Measurements from ENCODE around the gene CLCNKB.
"Not testable (repeated sequence)": the region's sequence is repeated elsewhere in the genome, so short reads cannot be mapped to it uniquely, and the experiment has no call there.

CLCNKB gene

DNA sequence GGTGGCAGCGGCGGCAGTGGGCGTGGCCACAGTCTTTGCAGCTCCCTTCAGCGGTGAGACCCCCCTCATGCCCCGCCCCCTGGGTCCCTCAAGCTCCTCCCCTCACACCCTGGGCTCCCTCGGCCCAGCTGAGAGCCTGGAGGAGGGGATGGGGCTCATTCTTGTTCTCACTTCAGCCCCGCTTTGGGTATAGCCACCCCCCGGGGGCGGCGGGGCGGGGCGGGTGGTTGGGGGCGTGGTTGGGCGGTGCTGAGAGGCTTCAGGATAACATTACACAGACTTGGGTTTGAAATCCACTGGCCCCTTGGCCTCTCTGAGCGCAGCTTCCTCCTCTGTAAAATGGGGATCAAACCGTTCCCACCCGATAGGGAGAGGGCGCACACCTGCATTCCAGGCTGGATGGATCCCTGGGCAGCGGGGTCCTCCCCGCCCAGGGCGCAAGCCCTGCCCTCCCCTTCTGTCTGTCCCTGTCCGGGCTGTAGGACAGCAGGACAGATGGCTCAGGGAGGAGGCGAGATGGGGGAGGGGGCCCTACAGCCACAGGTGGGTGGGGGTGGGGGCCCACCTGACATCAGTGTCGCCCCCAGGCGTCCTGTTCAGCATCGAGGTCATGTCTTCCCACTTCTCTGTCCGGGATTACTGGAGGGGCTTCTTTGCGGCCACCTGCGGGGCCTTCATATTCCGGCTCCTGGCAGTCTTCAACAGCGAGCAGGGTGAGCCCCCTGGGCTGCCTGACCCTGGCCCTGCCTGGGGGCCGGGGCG, 16.7 kb upstream of the CLCNKB start:
- Mint-ChIP-seq H3K9me3 (no peaks in the 10 kb centered on the region), H3K4me3 (no peak overlapping the region), H3K4me1 (peaks cover 4% of the 10 kb centered on the region), H3K27ac (no peak overlapping the region), H3K27me3 (ENCODE audit: low read depth) (peaks cover 41% of the 10 kb centered on the region), H3K36me3 (ENCODE audit: low read depth) (no peaks in the 10 kb centered on the region)
- TF ChIP-seq, protein P1, sequence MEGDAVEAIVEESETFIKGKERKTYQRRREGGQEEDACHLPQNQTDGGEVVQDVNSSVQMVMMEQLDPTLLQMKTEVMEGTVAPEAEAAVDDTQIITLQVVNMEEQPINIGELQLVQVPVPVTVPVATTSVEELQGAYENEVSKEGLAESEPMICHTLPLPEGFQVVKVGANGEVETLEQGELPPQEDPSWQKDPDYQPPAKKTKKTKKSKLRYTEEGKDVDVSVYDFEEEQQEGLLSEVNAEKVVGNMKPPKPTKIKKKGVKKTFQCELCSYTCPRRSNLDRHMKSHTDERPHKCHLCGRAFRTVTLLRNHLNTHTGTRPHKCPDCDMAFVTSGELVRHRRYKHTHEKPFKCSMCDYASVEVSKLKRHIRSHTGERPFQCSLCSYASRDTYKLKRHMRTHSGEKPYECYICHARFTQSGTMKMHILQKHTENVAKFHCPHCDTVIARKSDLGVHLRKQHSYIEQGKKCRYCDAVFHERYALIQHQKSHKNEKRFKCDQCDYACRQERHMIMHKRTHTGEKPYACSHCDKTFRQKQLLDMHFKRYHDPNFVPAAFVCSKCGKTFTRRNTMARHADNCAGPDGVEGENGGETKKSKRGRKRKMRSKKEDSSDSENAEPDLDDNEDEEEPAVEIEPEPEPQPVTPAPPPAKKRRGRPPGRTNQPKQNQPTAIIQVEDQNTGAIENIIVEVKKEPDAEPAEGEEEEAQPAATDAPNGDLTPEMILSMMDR (IDR thresholded peaks at IDR 0.05; ENCODE audit: unreplicated experiment in 3 of 3) = no peak

DNA sequence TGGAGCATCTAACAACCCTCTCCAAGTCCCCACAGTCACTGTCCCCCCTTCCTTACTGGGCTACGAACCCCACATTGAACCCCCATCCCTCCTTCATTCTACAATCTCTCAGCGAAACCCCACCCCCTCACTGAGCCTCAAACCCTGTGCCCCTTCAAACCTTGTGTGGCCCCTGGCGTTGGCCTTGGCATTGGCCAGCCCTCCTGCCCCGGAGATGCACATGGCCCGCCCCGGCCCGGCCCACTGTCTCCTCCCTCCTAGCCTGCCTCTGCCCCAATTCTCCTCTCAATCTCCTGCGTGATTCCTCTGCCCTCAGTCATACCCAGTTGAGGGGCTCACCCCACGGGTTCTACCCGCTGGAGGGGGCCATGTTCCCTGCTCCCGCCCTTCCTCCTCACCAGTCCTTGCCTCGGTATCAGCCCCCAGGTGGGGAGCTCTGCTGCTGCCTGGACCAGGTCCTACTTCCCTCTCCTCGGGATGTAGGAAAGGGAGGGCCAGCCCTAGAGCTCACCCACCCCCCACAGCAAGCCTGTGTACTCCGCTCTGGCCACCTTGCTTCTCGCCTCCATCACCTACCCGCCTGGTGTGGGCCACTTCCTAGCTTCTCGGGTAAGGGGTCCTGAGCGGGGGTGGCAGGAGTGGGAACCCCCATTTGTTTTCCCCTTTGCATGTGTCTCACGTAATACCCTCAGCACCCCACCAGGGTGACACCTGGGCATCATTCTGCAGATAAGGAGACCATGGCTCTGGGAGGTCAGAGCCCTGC, 15.2 kb upstream of the CLCNKB start:
- Mint-ChIP-seq H3K36me3 (ENCODE audit: low read depth) (no peaks in the 10 kb centered on the region), H3K27ac (no peak overlapping the region), H3K4me1 (peaks cover 4% of the 10 kb centered on the region), H3K4me3 (peak overlapping the region in 1 of 3 experiments; percentile 46), H3K9me3 (no peaks in the 10 kb centered on the region), H3K27me3 (ENCODE audit: low read depth) (peaks cover 43% of the 10 kb centered on the region)
- TF ChIP-seq, protein P1 (IDR thresholded peaks at IDR 0.05; ENCODE audit: unreplicated experiment in 3 of 3) = no peak

DNA sequence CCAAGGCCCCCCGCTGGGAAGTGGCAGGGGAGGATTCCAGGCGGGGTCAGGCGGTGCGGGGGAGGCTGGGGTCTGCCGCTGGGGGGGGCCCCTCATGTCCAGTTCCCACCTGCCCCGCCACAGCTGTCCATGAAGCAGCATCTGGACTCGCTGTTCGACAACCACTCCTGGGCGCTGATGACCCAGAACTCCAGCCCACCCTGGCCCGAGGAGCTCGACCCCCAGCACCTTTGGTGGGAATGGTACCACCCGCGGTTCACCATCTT, 14.6 kb upstream of the CLCNKB start:
- not testable (repeated sequence) for H3K4me1 Mint-ChIP-seq; H3K4me3 Mint-ChIP-seq; H3K36me3 Mint-ChIP-seq (ENCODE audit: low read depth); H3K9me3 Mint-ChIP-seq; H3K27ac Mint-ChIP-seq
- H3K27me3 Mint-ChIP-seq (ENCODE audit: low read depth) = peaks cover 40% of the 10 kb centered on the region

GRCh38 chr1:16029288-16029687, 14.3 kb upstream of the CLCNKB start:
- Mint-ChIP-seq H3K9me3 (no peaks in the 10 kb centered on the region), H3K36me3 (ENCODE audit: low read depth) (no peaks in the 10 kb centered on the region), H3K27ac (no peak overlapping the region), H3K27me3 (ENCODE audit: low read depth) (peaks cover 37% of the 10 kb centered on the region), H3K4me1 (peaks cover 4% of the 10 kb centered on the region), H3K4me3 (peak overlapping the region in 1 of 3 experiments; percentile 34)
- TF ChIP-seq, protein P1 (IDR thresholded peaks at IDR 0.05; ENCODE audit: unreplicated experiment in 3 of 3) = no peak

- H3K4me1 Mint-ChIP-seq = peaks cover 4% of the 10 kb centered on the region
- peaks cover 26% of the 10 kb centered on the region for H3K27me3 Mint-ChIP-seq (ENCODE audit: low read depth)
- no peaks in the 10 kb centered on the region for H3K9me3 Mint-ChIP-seq
- TF ChIP-seq, protein P1 (IDR thresholded peaks at IDR 0.05; ENCODE audit: unreplicated experiment in 3 of 3) = no peak
- no peak overlapping the region for H3K4me3 Mint-ChIP-seq
- H3K36me3 Mint-ChIP-seq (ENCODE audit: low read depth) = no peaks in the 10 kb centered on the region
- no peak overlapping the region for H3K27ac Mint-ChIP-seq
Measured at GRCh38 chr1:16031551-16031950, 12.0 kb upstream of the CLCNKB start.

DNA sequence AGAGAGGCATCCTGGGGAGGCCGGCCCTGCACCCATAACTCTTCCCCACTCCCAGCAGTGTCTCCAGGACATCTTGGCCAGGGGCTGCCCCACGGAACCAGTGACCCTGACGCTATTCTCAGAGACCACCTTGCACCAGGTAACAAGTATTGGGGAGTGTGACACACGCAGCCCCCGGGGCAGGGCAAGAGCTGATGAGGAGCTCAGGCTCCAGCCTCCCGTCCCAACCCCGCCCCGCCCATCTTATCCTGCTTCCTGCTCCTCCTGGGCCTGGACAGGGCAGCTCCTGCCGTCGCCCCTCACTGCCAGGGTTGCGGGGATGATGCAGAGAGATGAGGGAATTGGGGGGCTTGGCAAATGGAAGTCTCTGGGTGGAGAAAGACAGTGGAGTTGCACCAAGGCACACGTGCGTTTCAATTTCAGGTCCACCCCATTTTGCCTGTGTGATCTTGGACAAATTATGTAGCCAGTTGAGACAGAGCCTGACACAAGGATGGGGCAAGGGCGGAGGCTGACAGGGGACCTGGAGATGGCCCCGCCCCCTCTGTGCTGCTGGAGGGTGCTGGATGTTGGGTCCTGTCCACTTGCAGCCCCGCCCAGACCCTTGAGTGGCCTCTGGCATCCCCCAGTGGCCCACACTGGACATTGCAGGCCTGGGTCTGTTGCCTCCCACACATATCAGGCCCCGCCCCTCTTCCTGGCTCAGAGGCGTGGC, 11.0 kb upstream of the CLCNKB start:
- Mint-ChIP-seq H3K27ac (peak overlapping the region in 1 of 3 experiments; percentile 41), H3K27me3 (ENCODE audit: low read depth) (peaks cover 35% of the 10 kb centered on the region), H3K4me1 (peaks cover 4% of the 10 kb centered on the region), H3K36me3 (ENCODE audit: low read depth) (no peaks in the 10 kb centered on the region), H3K9me3 (no peaks in the 10 kb centered on the region), H3K4me3 (no peak overlapping the region)
- TF ChIP-seq, protein P1 (IDR thresholded peaks at IDR 0.05; ENCODE audit: unreplicated experiment in 3 of 3) = peak; percentile 95 to 98 (median 96)

DNA sequence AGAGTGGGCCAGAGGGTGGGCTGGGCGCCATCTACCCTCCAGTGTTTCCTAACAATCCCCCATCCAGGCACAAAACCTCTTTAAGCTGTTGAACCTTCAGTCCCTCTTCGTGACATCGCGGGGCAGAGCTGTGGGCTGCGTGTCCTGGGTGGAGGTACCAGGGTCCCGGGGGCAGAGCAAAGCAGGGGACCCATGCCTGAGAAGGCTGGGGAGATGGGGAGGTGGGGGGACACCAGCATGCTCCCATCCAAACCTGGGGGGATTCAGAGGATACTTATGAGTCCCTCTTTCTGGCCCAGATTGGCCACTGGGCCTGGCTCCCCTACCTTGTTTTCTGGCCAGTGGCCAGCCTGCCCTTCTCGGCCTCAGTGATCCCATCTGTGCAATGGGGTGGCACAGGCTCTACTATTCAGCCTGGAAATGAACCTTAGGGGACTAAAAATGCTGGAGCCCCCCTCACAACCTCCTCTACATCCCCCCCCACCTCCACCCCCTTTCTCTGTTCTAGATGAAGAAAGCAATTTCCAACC, 10.4 kb upstream of the CLCNKB start:
- not testable (repeated sequence) for H3K4me1 Mint-ChIP-seq; H3K4me3 Mint-ChIP-seq; H3K36me3 Mint-ChIP-seq (ENCODE audit: low read depth); H3K9me3 Mint-ChIP-seq
- peaks cover 36% of the 10 kb centered on the region for H3K27me3 Mint-ChIP-seq (ENCODE audit: low read depth)
- H3K27ac Mint-ChIP-seq = peak overlapping the region in 1 of 3 experiments; percentile 41

DNA sequence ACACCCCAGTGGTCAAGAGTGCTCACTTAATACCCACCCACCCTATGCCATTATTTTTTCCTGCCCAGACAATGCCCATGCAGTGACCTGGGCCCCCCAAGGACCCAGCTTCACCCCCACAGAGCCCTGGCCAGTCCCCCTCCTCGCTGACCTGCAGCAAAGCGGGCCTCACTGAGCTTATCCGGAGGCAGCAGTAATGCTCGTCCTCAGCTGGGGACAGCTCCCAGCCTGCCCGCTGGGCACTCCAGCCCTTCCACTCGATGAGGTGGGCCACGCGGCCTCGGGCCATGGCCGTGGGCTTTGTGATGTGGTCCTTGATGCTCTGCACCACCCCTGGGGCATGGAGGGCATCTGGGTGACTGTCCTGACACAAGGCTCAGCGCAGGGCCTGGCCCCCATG, 7.1 kb upstream of the CLCNKB start:
- H3K9me3 Mint-ChIP-seq; H3K36me3 Mint-ChIP-seq (ENCODE audit: low read depth); H3K4me3 Mint-ChIP-seq; H3K27ac Mint-ChIP-seq; H3K4me1 Mint-ChIP-seq: not testable (repeated sequence)
- H3K27me3 Mint-ChIP-seq (ENCODE audit: low read depth) = peaks cover 29% of the 10 kb centered on the region
